HepG2 (cell line): ENCODE measurements around the gene PPP3CB. TPM values are rescaled to one million over a fixed set of nuclear protein-coding genes. Genes with fewer than 3 reads are reported as not detected.
A peak's percentile ranks its signal among the peaks of the same experiment; 100 is the strongest.

Source experiments
- BRCA1 ChIP-seq: sonication (generic); formaldehyde crosslinking; IDR thresholded peaks from 2 replicates; pipeline ENCODE4 v1.4.0; 2020; ENCODE audit warnings: missing genetic modification reagents
- DBP ChIP-seq: sonication (generic); formaldehyde crosslinking; IDR thresholded peaks from 2 replicates; pipeline ENCODE4 v1.4.0; 2020; ENCODE audit warnings: missing genetic modification reagents; ENCODE audit errors: not compliant biosample characterization
- GATAD2A ChIP-seq: IDR thresholded peaks from 2 replicates; pipeline ENCODE4 v1.6.1; 2016
- HMGXB3 ChIP-seq: sonication (generic); formaldehyde crosslinking; IDR thresholded peaks from 2 replicates; pipeline ENCODE4 v1.4.0; 2020; ENCODE audit warnings: missing genetic modification reagents, borderline replicate concordance
- IRF2 ChIP-seq: IDR thresholded peaks from 2 replicates; pipeline ENCODE4 v1.6.1; 2018; ENCODE audit warnings: missing genetic modification reagents, missing compliant biosample characterization
- KLF12 ChIP-seq: sonication (generic); formaldehyde crosslinking; IDR thresholded peaks from 2 replicates; pipeline ENCODE4 v1.4.0; 2020; ENCODE audit warnings: missing genetic modification reagents, borderline replicate concordance
- NR3C1 ChIP-seq: sonication (generic); formaldehyde crosslinking; IDR thresholded peaks from 2 replicates; pipeline ENCODE4 v1.4.0; 2020; ENCODE audit warnings: missing genetic modification reagents
- PRDM10 ChIP-seq: sonication (generic); formaldehyde crosslinking; IDR thresholded peaks from 2 replicates; pipeline ENCODE4 v1.4.0; 2020; ENCODE audit warnings: low read depth, missing genetic modification reagents
- ZNF407 ChIP-seq: sonication (generic); formaldehyde crosslinking; IDR thresholded peaks from one replicate; pipeline ENCODE4 v1.5.1; 2020; ENCODE audit warnings: mild to moderate bottlenecking, missing genetic modification reagents; ENCODE audit errors: not compliant biosample characterization
- ZNF747 ChIP-seq: sonication (generic); formaldehyde crosslinking; IDR thresholded peaks from 2 replicates; pipeline ENCODE4 v1.8.1; 2023; ENCODE audit warnings: missing genetic modification reagents, mild to moderate bottlenecking, borderline replicate concordance
- ZNF841 ChIP-seq: sonication (generic); formaldehyde crosslinking; IDR thresholded peaks from 2 replicates; pipeline ENCODE4 v1.8.1; 2023; ENCODE audit warnings: missing genetic modification reagents, borderline replicate concordance
- polyA plus RNA-seq, 8 experiments: library from polyadenylated mRNA; depleted of rRNA in 3 of 8; stranded (reverse) in 7 of 8; unstranded in 1 of 8; fragments of >200 nt; fragmentation: Illumina TruSeq in 4 of 8; extraction: Trizol in 4 of 8; gene quantifications; 2 replicates each; pipeline versions ENCODE4 v1.2.1 to v1.2.3, GENCODE V29; 2011 to 2016; ENCODE audit warnings: low read depth in 4 of 8, missing spikeins in 1 of 8, mixed read lengths in 1 of 8; ENCODE audit not compliant: insufficient read depth in 1 of 8
- total RNA-seq, 5 experiments: library from RNA; depleted of rRNA; stranded (reverse); fragments of >200 nt; fragmentation: Illumina TruSeq; extraction: Trizol; gene quantifications; 2 replicates each; pipeline ENCODE4 v1.2.3, GENCODE V29; 2016; ENCODE audit warnings: low read depth in 1 of 5

PPP3CB gene
- total and polyA plus RNA-seq, 2 of the 13 experiments (the other 11 are each of a cell fraction or from before 2014, with no cell fraction given): 8.7 to 11.4 TPM

GRCh38 chr10:73413528-73414229, 82.1 kb downstream of the PPP3CB start, which contains the start of gene ANXA7 (continued):
- TF ChIP-seq PRDM10 (peak; percentile 79; the same call in 1 of the 2 replicates), DBP (CRISPR knock-in tag) (no peak), GATAD2A (CRISPR knock-in tag) (peak; percentile 56; the same call in 1 of the 2 replicates), ZNF841 (CRISPR knock-in tag) (no peak; the same call in 1 of the 2 replicates), BRCA1 (CRISPR knock-in tag) (peak; percentile 50), ZNF407 (peak; percentile 73), HMGXB3 (CRISPR knock-in tag) (peak; percentile 65), NR3C1 (CRISPR knock-in tag) (no peak), IRF2 (peak; percentile 44), KLF12 (CRISPR knock-in tag) (no peak), ZNF747 (CRISPR knock-in tag) (peak; percentile 90)
